Right lobe of liver (tissue), 6 donors: ENCODE results near the gene QPCT. TPM values are rescaled to one million over a fixed set of nuclear protein-coding genes. Genes with fewer than 3 reads are reported as not detected.

ENCODE experiments used
- ATAC-seq, 4 donors: fragments of 200-7000 bp; cut with Tn5 transposase; one replicate each; pipeline ENCODE4 v1.9.1; 2020; ENCODE audit warnings: mild to moderate bottlenecking in 4 of 4, moderate library complexity in 4 of 4
- DNase-seq, 3 donors: peaks; one replicate each; pipeline ENCODE4 v3.0.0-alpha.2; 2020
- H3K27ac ChIP-seq, 3 donors: fragments of 200-600 bp; one replicate each; pipeline ENCODE4 v1.8.0; 2022
- H3K27me3 ChIP-seq, 2 donors: fragments of 200-600 bp; one replicate each; pipeline ENCODE4 v1.8.0; 2022
- H3K36me3 ChIP-seq, 4 donors: fragments of 200-600 bp; sonication (generic) in 1 of 4; one replicate each; pipeline versions ENCODE4 v1.5.1 to v1.8.0; 2017 to 2022; ENCODE audit warnings: control low read depth in 1 of 4
- H3K4me1 ChIP-seq, 4 donors: fragments of 200-600 bp; sonication (generic) in 1 of 4; one replicate each; pipeline versions ENCODE4 v1.5.1 to v1.8.0; 2017 to 2022; ENCODE audit warnings: control low read depth in 1 of 4
- H3K4me3 ChIP-seq, 3 donors: fragments of 200-600 bp; one replicate each; pipeline ENCODE4 v1.8.0; 2022
- H3K9me3 ChIP-seq, 4 donors: fragments of 200-600 bp; sonication (generic) in 1 of 4; one replicate each; pipeline versions ENCODE4 v1.5.1 to v1.8.0; 2017 to 2022; ENCODE audit warnings: control low read depth in 1 of 4
- CTCF ChIP-seq, 4 donors: fragments of 200-600 bp in 3 of 4; fragments of 450-650 bp in 1 of 4; IDR thresholded peaks; one replicate each; pipeline versions ENCODE4 v1.5.1 to v1.8.0; 2016 to 2022; ENCODE audit warnings: antibody characterized with exemption in 4 of 4, mild to moderate bottlenecking in 2 of 4
- POLR2A ChIP-seq: fragments of 450-650 bp; IDR thresholded peaks from one replicate; pipeline ENCODE4 v1.6.1; 2017; ENCODE audit warnings: antibody characterized with exemption, mild to moderate bottlenecking
- WGBS: methylation state at CpG from one replicate; pipeline ENCODE4 v1.1.6; 2018; ENCODE audit warnings: low coverage, low lambda C conversion rate; ENCODE audit not compliant: insufficient coverage; ENCODE audit errors: missing lambda C conversion rate; 5-methylcytosine and 5-hydroxymethylcytosine counted together
- intact Hi-C, 2 donors: fragments of 100-400 bp; cut with DNase I; formaldehyde crosslinking; loops; one replicate each; pipeline versions ENCODE4 v1.11.2 to v1.14.1; 2022
- total RNA-seq, 6 experiments: library from RNA; depleted of rRNA in 2 of 6; stranded (reverse); fragments of >200 nt in 2 of 6; fragmentation: NEBNext Ultra II Directional in 3 of 6; extraction: Animal tissue kit (Norgen Biotek cat#: 25700) in 3 of 6; gene quantifications; one replicate each; pipeline versions ENCODE4 v1.1.0 to v1.2.4, GENCODE V29; 2016 to 2023
- donor health status: DM: no; HTN: yes; CAD: no.
- donor health status: DM: no; HTN: no; CAD: no.
- donor health status: DM: no; HTN: no; CAD: no.
- donor health status: DM: no; HTN: yes; CAD: no.
- donor health status: DM: no; HTN: yes; CAD: no.

QPCT gene
- total RNA-seq, 6 experiments from 2014 or later = 0.55 to 1.5 (median 1.1) TPM

- H3K36me3 ChIP-seq = no peaks in the 10 kb centered on the region
- WGBS = 53% methylated on average over 3 of the region's 3 CpGs
- ATAC-seq (no peak), DNase-seq (no peak)
- no peak for TF ChIP-seq POLR2A
- no peak for TF ChIP-seq CTCF (IDR thresholded peaks at IDR 0.05)
- no peaks in the 10 kb centered on the region for H3K27me3 ChIP-seq
- no peak overlapping the region for H3K27ac ChIP-seq
- H3K4me1 ChIP-seq = peaks cover 0 to 3% (median 0%) of the 10 kb centered on the region in 4 donors
- intact Hi-C loops = no loop called here
- no peak overlapping the region for H3K4me3 ChIP-seq
- no peaks in the 10 kb centered on the region for H3K9me3 ChIP-seq
Observed at GRCh38 chr2:37349231-37349860, 4.9 kb downstream of the QPCT start.

- H3K27ac ChIP-seq = no peak overlapping the region
- H3K27me3 ChIP-seq = no peaks in the 10 kb centered on the region
- DNase-seq (no peak), ATAC-seq (no peak)
- H3K4me3 ChIP-seq = no peak overlapping the region
- H3K9me3 ChIP-seq = no peaks in the 10 kb centered on the region
- WGBS = 37% methylated on average over 3 of the region's 3 CpGs
- no peaks in the 10 kb centered on the region for H3K36me3 ChIP-seq
- no peaks in the 10 kb centered on the region for H3K4me1 ChIP-seq
- intact Hi-C loops = no loop called here
- no peak for TF ChIP-seq POLR2A
- TF ChIP-seq CTCF (IDR thresholded peaks at IDR 0.05) = no peak
Observed at GRCh38 chr2:37350034-37350433, 5.6 kb downstream of the QPCT start.

GRCh38 chr2:37354531-37354930, 10.1 kb downstream of the QPCT start:
- Histone ChIP-seq H3K27me3 (no peaks in the 10 kb centered on the region), H3K4me1 (no peaks in the 10 kb centered on the region), H3K27ac (no peak overlapping the region), H3K4me3 (no peak overlapping the region), H3K36me3 (no peaks in the 10 kb centered on the region), H3K9me3 (no peaks in the 10 kb centered on the region)
- intact Hi-C loops = no loop called here
- WGBS = 95% methylated on average over 3 of the region's 3 CpGs
- ATAC-seq = no peak
- no peak for TF ChIP-seq CTCF (IDR thresholded peaks at IDR 0.05)
- no peak for TF ChIP-seq POLR2A
- no peak for DNase-seq

- Histone ChIP-seq H3K27ac (no peak overlapping the region), H3K4me1 (no peaks in the 10 kb centered on the region), H3K9me3 (no peaks in the 10 kb centered on the region), H3K4me3 (no peak overlapping the region), H3K36me3 (no peaks in the 10 kb centered on the region), H3K27me3 (no peaks in the 10 kb centered on the region)
- no peak for ATAC-seq
- TF ChIP-seq POLR2A (no peak), CTCF (IDR thresholded peaks at IDR 0.05) (no peak)
- WGBS = 89% methylated on average over 6 of the region's 7 CpGs
- no peak for DNase-seq
- intact Hi-C loops = no loop called here
Observed at GRCh38 chr2:37355735-37356134, 11.3 kb downstream of the QPCT start.

- intact Hi-C loops = no loop called here
- ATAC-seq (no peak), DNase-seq (no peak)
- WGBS = 66% methylated on average over 6 of the region's 6 CpGs
- H3K27ac ChIP-seq = no peak overlapping the region
- H3K4me1 ChIP-seq = no peaks in the 10 kb centered on the region
- no peaks in the 10 kb centered on the region for H3K27me3 ChIP-seq
- no peak overlapping the region for H3K4me3 ChIP-seq
- H3K36me3 ChIP-seq = no peaks in the 10 kb centered on the region
- TF ChIP-seq POLR2A = no peak
- no peaks in the 10 kb centered on the region for H3K9me3 ChIP-seq
Observed at GRCh38 chr2:37356299-37356698, 11.9 kb downstream of the QPCT start.
